ENCODE data around the gene CDKN1C.

The CDKN1C gene

DNA sequence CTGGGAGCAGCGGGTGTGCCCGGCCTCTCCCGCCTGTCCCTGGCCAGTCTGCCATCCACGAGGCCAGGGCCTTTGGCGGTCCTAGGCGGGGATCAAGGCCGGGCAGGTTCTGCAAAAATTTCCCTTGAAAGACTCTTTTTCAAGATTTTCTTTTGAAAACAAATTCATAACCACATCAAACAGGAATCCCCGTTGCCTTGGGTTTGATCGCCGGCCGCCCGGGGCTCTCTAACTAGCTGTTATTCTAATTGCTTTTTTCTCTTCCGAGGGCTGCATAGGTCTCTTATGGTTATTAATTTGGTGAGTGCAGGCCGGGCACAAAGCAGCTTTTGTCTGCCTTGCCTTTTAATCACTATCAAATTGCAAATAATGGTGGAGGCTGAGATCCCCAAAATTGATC lies 42.0 kb downstream of the CDKN1C start:
- Histone ChIP-seq H3K27ac (replicated peaks) (no peak overlapping the region), H3K27me3 (ENCODE audit: insufficient read depth, poor library complexity, severe bottlenecking) (no peaks in the 10 kb centered on the region), H3K4me3 (replicated peaks; ENCODE audit: insufficient read depth, low read length) (no peak overlapping the region)
- TF ChIP-seq GABPA (IDR thresholded peaks at IDR 0.05; ENCODE audit: low read depth), result no peak
- TF ChIP-seq POLR2AphosphoS5 (IDR thresholded peaks at IDR 0.05; ENCODE audit: low read depth), result no peak
- TF ChIP-seq REST (IDR thresholded peaks at IDR 0.05; ENCODE audit: insufficient replicate concordance, low read depth), result no peak
- TF ChIP-seq, protein P1, sequence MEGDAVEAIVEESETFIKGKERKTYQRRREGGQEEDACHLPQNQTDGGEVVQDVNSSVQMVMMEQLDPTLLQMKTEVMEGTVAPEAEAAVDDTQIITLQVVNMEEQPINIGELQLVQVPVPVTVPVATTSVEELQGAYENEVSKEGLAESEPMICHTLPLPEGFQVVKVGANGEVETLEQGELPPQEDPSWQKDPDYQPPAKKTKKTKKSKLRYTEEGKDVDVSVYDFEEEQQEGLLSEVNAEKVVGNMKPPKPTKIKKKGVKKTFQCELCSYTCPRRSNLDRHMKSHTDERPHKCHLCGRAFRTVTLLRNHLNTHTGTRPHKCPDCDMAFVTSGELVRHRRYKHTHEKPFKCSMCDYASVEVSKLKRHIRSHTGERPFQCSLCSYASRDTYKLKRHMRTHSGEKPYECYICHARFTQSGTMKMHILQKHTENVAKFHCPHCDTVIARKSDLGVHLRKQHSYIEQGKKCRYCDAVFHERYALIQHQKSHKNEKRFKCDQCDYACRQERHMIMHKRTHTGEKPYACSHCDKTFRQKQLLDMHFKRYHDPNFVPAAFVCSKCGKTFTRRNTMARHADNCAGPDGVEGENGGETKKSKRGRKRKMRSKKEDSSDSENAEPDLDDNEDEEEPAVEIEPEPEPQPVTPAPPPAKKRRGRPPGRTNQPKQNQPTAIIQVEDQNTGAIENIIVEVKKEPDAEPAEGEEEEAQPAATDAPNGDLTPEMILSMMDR (IDR thresholded peaks at IDR 0.05; ENCODE audit: insufficient read depth, low read length), result no peak
- no peak for TF ChIP-seq SPI1 (IDR thresholded peaks at IDR 0.05; ENCODE audit: borderline replicate concordance, low read depth)
- DNase-seq (ENCODE audit: low read depth in 1 of 2, low spot score in 1 of 2), result no peak

DNA sequence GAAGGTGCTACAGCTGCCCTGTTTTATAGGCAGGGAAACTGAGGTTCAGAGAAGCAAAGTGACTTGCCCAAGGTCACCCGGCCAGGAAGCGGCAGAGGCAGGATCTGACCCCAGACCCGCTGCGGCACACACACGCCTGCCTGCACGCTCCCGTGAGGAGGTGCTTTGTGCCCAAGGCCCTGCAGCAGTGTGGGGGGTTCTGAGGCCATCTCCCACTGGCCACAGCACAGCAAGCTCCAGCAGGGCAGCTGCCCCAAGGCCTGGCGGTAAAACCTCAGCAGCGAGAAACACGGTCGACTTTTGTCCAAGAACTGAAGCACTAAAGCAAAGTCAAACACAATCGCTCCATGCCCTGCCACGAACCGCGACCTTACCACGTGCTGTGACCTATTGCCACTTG lies 42.7 kb downstream of the CDKN1C start:
- DNase-seq (ENCODE audit: low read depth in 1 of 2, low spot score in 1 of 2), result no peak
- H3K27me3 ChIP-seq (ENCODE audit: insufficient read depth, poor library complexity, severe bottlenecking), result no peaks in the 10 kb centered on the region
- H3K27ac ChIP-seq (replicated peaks), result no peak overlapping the region
- H3K4me3 ChIP-seq (replicated peaks; ENCODE audit: insufficient read depth, low read length), result no peak overlapping the region
- TF ChIP-seq REST (IDR thresholded peaks at IDR 0.05; ENCODE audit: insufficient replicate concordance, low read depth) (no peak), SPI1 (IDR thresholded peaks at IDR 0.05; ENCODE audit: borderline replicate concordance, low read depth) (no peak), GABPA (IDR thresholded peaks at IDR 0.05; ENCODE audit: low read depth) (no peak), POLR2AphosphoS5 (IDR thresholded peaks at IDR 0.05; ENCODE audit: low read depth) (no peak)
- TF ChIP-seq, protein P1 (IDR thresholded peaks at IDR 0.05; ENCODE audit: insufficient read depth, low read length), result no peak

- no peak for DNase-seq (ENCODE audit: low read depth in 1 of 2, low spot score in 1 of 2)
- H3K27ac ChIP-seq (replicated peaks), result no peak overlapping the region
- TF ChIP-seq REST (IDR thresholded peaks at IDR 0.05; ENCODE audit: insufficient replicate concordance, low read depth) (no peak), POLR2AphosphoS5 (IDR thresholded peaks at IDR 0.05; ENCODE audit: low read depth) (no peak)
- H3K4me3 ChIP-seq (replicated peaks; ENCODE audit: insufficient read depth, low read length), result no peak overlapping the region
- no peaks in the 10 kb centered on the region for H3K27me3 ChIP-seq (ENCODE audit: insufficient read depth, poor library complexity, severe bottlenecking)
These were observed 44.0 kb downstream of the CDKN1C start for GRCh38 chr11:2841411-2842190.
